K562 (cell line): ENCODE data around the gene RAB25. TPM values are rescaled to one million over a fixed set of nuclear protein-coding genes. Genes with fewer than 3 reads are reported as not detected.

Source experiments
- CBX1 ChIP-seq: sonication (generic); IDR thresholded peaks from 2 replicates; pipeline ENCODE4 v1.6.1; 2016; ENCODE audit warnings: antibody characterized with exemption, low read depth, mild to moderate bottlenecking
- CHCHD3 ChIP-seq: fragments of 250-450 bp; sonication (Bioruptor Pico); IDR thresholded peaks from 2 replicates; pipeline ENCODE4 v2.1.2; 2022; ENCODE audit warnings: mild to moderate bottlenecking
- CHD1 ChIP-seq: fragments of 200-600 bp; sonication (generic); IDR thresholded peaks from one replicate; pipeline ENCODE4 v1.6.1; 2012; ENCODE audit warnings: mild to moderate bottlenecking, moderate library complexity, low read length, inconsistent platforms
- CREM ChIP-seq: IDR thresholded peaks from 2 replicates; pipeline ENCODE4 v1.6.1; 2014; ENCODE audit warnings: antibody characterized with exemption, low read depth
- EGR1 ChIP-seq: fragments of 450-650 bp; conservative IDR thresholded peaks from 2 replicates; pipeline ENCODE4 v1.6.1; 2017; ENCODE audit warnings: mild to moderate bottlenecking
- FOXP1 ChIP-seq: sonication (generic); formaldehyde crosslinking; IDR thresholded peaks from 2 replicates; pipeline ENCODE4 v1.8.0; 2022; ENCODE audit warnings: mild to moderate bottlenecking, missing genetic modification reagents
- GMEB1 ChIP-seq: fragments of 250-450 bp; sonication (Bioruptor Pico); IDR thresholded peaks from 2 replicates; pipeline ENCODE4 v1.4.0; 2020; ENCODE audit warnings: mild to moderate bottlenecking
- MITF ChIP-seq: IDR thresholded peaks from 2 replicates; pipeline ENCODE4 v1.6.1; 2014; ENCODE audit warnings: antibody characterized with exemption
- MYBL2 ChIP-seq, 2 experiments: fragments of 450-650 bp in 1 of 2; sonication (generic) in 1 of 2; formaldehyde crosslinking in 1 of 2; IDR thresholded peaks; 2 replicates each; pipeline versions ENCODE4 v1.6.1 to v1.8.1; 2017 to 2022; ENCODE audit warnings: borderline replicate concordance in 1 of 2, inconsistent platforms in 1 of 2, low read depth in 1 of 2, mild to moderate bottlenecking in 1 of 2, missing genetic modification reagents in 1 of 2, moderate library complexity in 1 of 2
- NCOR1 ChIP-seq: fragments of 450-650 bp; IDR thresholded peaks from 2 replicates; pipeline ENCODE4 v1.6.1; 2016; ENCODE audit warnings: mild to moderate bottlenecking, moderate library complexity
- POLR2A ChIP-seq: fragments of 450-650 bp; conservative IDR thresholded peaks from 2 replicates; pipeline ENCODE4 v1.6.1; 2016
- POLR2H ChIP-seq: IDR thresholded peaks from 2 replicates; pipeline ENCODE4 v1.6.1; 2016; ENCODE audit warnings: missing genetic modification characterization, low read depth, mild to moderate bottlenecking, control low read depth, missing compliant biosample characterization, moderate library complexity
- SIN3A ChIP-seq, 2 experiments: fragments of 150-350 bp in 1 of 2; IDR thresholded peaks; 2 replicates each; pipeline ENCODE4 v1.6.1; 2011 to 2016; ENCODE audit warnings: borderline replicate concordance in 2 of 2, low read depth in 2 of 2, low read length in 2 of 2, mild to moderate bottlenecking in 2 of 2, moderate library complexity in 2 of 2; ENCODE audit not compliant: control insufficient read depth in 1 of 2
- SMARCA4 ChIP-seq: fragments of 450-650 bp; IDR thresholded peaks from 2 replicates; pipeline ENCODE4 v1.6.1; 2016
- SMARCB1 ChIP-seq: IDR thresholded peaks from 2 replicates; pipeline ENCODE4 v1.6.1; 2011; ENCODE audit warnings: improper control_type of control experiment, low read depth; ENCODE audit not compliant: insufficient read length
- TAF7 ChIP-seq: fragments of 450-650 bp; IDR thresholded peaks from 2 replicates; pipeline ENCODE4 v1.6.1; 2016; ENCODE audit warnings: missing genetic modification characterization, missing compliant biosample characterization
- TEAD1 ChIP-seq, 2 experiments: fragments of 450-650 bp in 1 of 2; sonication (generic) in 1 of 2; formaldehyde crosslinking; IDR thresholded peaks; 2 replicates each; pipeline versions ENCODE4 v1.4.0 to v1.8.0; 2020 to 2022; ENCODE audit warnings: mild to moderate bottlenecking in 2 of 2, missing genetic modification reagents in 1 of 2
- USF2 ChIP-seq: sonication (generic); formaldehyde crosslinking; IDR thresholded peaks from 2 replicates; pipeline ENCODE4 v1.5.0; 2020; ENCODE audit warnings: missing genetic modification reagents
- ZBTB2 ChIP-seq: fragments of 450-650 bp; IDR thresholded peaks from 2 replicates; pipeline ENCODE4 v1.6.1; 2016; ENCODE audit warnings: antibody characterized with exemption
- polyA plus RNA-seq, 8 experiments: library from polyadenylated mRNA; depleted of rRNA in 4 of 8; stranded (reverse) in 5 of 8; unstranded in 3 of 8; fragments of >200 nt; fragmentation: Nextera tagmentation in 2 of 8; fragmentation: Illumina TruSeq in 1 of 8; extraction: Ambion mirVana in 2 of 8; extraction: Trizol in 1 of 8; gene quantifications; 2 replicates each; pipeline versions ENCODE4 v1.2.1 to v1.2.3, GENCODE V29; 2011 to 2014; ENCODE audit warnings: inconsistent platforms in 1 of 8, missing spikeins in 1 of 8
- total RNA-seq, 7 experiments: library from RNA; depleted of rRNA in 6 of 7; stranded (reverse); fragments of >200 nt in 6 of 7; fragmentation: Illumina TruSeq in 2 of 7; extraction: Trizol in 2 of 7; gene quantifications; 2 replicates each; pipeline versions ENCODE4 v1.2.1 to v1.2.3, GENCODE V29; 2011 to 2021; ENCODE audit warnings: low replicate concordance in 1 of 7

Gene RAB25
- total and polyA plus RNA-seq, 9 of the 15 experiments (the other 6 are each of a cell fraction or from before 2014, with no cell fraction given): 0.10 to 0.27 (median 0.13) TPM; not detected in 6

DNA sequence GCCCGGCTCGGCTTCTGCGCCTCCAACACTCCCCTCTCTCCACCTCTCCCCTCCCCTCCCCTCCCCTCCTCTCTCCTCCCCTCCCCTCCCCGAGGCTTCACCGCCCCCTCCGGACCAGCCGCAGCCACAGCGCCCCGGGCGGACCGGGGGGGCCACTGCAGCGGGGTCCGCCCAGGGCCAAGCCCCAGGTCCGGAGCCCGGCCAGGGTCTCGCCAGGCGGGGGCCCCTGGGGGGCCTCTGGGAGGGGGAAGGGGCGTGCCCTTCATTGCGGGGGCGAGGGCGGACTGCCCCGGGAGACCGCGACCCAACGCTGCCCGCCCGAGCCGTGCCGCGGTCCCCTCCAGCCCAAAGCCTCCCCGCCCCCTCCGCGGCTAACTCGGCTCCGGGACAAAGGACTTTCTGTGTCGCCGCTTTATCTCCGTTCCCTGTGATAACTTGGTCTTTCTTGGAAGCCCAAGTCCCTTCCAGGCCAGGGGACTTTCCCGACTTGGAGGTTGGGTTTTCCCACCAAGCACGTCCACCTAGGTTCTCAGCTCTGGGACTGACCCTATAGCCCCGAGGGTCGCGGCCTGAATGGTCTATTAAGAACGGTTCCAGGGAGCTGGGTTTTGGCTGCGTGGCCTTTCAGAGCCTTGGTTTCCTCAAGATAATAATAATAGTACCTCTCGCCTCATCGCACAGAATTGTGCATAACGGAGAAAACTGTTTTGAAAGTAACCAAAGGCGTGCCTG, 7.0 kb upstream of the RAB25 start, which contains the start of gene UBQLN4 (continued):
- TF ChIP-seq TAF7 (tag) (0 out of 2 replicates have a peak, but pooled peaks have one; percentile 6), CHD1 (no peak), POLR2A (peak; percentile 60; the same call in 1 of the 2 replicates), SMARCB1 (no peak), EGR1 (peak; percentile 83), TEAD1 (CRISPR knock-in tag; IDR thresholded peaks at IDR 0.05) (no peak), ZBTB2 (peak; percentile 13; the same call in 1 of the 2 replicates), CHCHD3 (CRISPR knock-in tag) (no peak), CBX1 (peak; percentile 62; the same call in 1 of the 2 replicates), USF2 (CRISPR knock-in tag) (0 out of 2 replicates have a peak, but pooled peaks have one; percentile 9), MYBL2 (IDR thresholded peaks at IDR 0.05; ENCODE audit: low read depth) (no peak), MYBL2 (CRISPR knock-in tag; IDR thresholded peaks at IDR 0.05; ENCODE audit: borderline replicate concordance) (no peak), SIN3A (IDR thresholded peaks at IDR 0.05; ENCODE audit: borderline replicate concordance in 2 of 2, control insufficient read depth in 1 of 2, low read depth in 2 of 2, low read length in 2 of 2) (peak in 1 of 2 experiments; percentile 17; a peak in 1 of 4 replicates), FOXP1 (CRISPR knock-in tag) (peak; percentile 15; the same call in 1 of the 2 replicates), SMARCA4 (peak; percentile 32), GMEB1 (CRISPR knock-in tag) (no peak), NCOR1 (0 out of 2 replicates have a peak, but pooled peaks have one; percentile 24), POLR2H (tag) (0 out of 2 replicates have a peak, but pooled peaks have one; percentile 12), MITF (no peak), CREM (peak; percentile 27; the same call in 1 of the 2 replicates)
